Activated CD4-positive, alpha-beta T cell treated with anti-CD3 and anti-CD28 coated beads, Interleukin-2, amount 50 U/mL, for 24 hours (primary cell): Measurements from ENCODE around the gene ZNF74.
"Not testable (repeated sequence)": the region's sequence is repeated elsewhere in the genome, so short reads cannot be mapped to it uniquely, and the experiment has no call there.

Experiments used
- DNase-seq, 2 donors: peaks; one replicate each; pipeline ENCODE4 v3.0.0-alpha.2; 2020; ENCODE audit warnings: low read depth in 1 of 2, low spot score in 1 of 2

Gene ZNF74

GRCh38 chr22:20399866-20400605 lies 6.1 kb downstream of the ZNF74 start:
- DNase-seq, result no peak

- no peak for DNase-seq
Observed at GRCh38 chr22:20400606-20401375, 6.8 kb downstream of the ZNF74 start.

- DNase-seq, result no peak
Observed at GRCh38 chr22:20401376-20402014, 7.5 kb downstream of the ZNF74 start.

GRCh38 chr22:20402960-20403778 lies 9.2 kb downstream of the ZNF74 start:
- DNase-seq, result no peak

GRCh38 chr22:20403779-20404140 lies 9.8 kb downstream of the ZNF74 start:
- DNase-seq, result no peak

GRCh38 chr22:20404881-20405280 lies 10.9 kb downstream of the ZNF74 start:
- no peak for DNase-seq

GRCh38 chr22:20405291-20405930 lies 11.5 kb downstream of the ZNF74 start:
- no peak for DNase-seq

- DNase-seq, result no peak
Observed at GRCh38 chr22:20405931-20406685, 12.2 kb downstream of the ZNF74 start.

GRCh38 chr22:20406686-20407408 lies 12.9 kb downstream of the ZNF74 start:
- DNase-seq, result no peak

- DNase-seq, result no peak
Observed at GRCh38 chr22:20407829-20408228, 13.9 kb downstream of the ZNF74 start.

GRCh38 chr22:20408891-20409290 lies 14.9 kb downstream of the ZNF74 start:
- no peak for DNase-seq

GRCh38 chr22:20409385-20409784 lies 15.4 kb downstream of the ZNF74 start:
- DNase-seq, result not testable (repeated sequence)

GRCh38 chr22:20412474-20413216 lies 18.7 kb downstream of the ZNF74 start:
- DNase-seq, result no peak

GRCh38 chr22:20413217-20414058 lies 19.5 kb downstream of the ZNF74 start:
- no peak for DNase-seq

GRCh38 chr22:20414059-20414440 lies 20.1 kb downstream of the ZNF74 start:
- DNase-seq, result no peak

GRCh38 chr22:20414450-20414849 lies 20.5 kb downstream of the ZNF74 start:
- no peak for DNase-seq

GRCh38 chr22:20415241-20415640 lies 21.3 kb downstream of the ZNF74 start:
- not testable (repeated sequence) for DNase-seq

GRCh38 chr22:20415699-20416098 lies 21.7 kb downstream of the ZNF74 start:
- DNase-seq, result not testable (repeated sequence)
